HEK293T (cell line): ENCODE measurements around the gene NEDD4.
"Not testable (repeated sequence)": the region's sequence is repeated elsewhere in the genome, so short reads cannot be mapped to it uniquely, and the experiment has no call there.

Experiments
- CTCF ChIA-PET: fragments of 350-600 bp; formaldehyde crosslinking; extraction: SDS; loops from one replicate; lab custom pipeline; 2021; ENCODE audit warnings: antibody characterized with exemption, inconsistent platforms; lab: Yijun Ruan, JAX
- POLR2A ChIA-PET: fragments of 350-600 bp; formaldehyde crosslinking; extraction: SDS; loops from one replicate; lab custom pipeline; 2020; ENCODE audit warnings: antibody characterized with exemption, inconsistent platforms; lab: Yijun Ruan, JAX
- DNase-seq: peaks from one replicate; pipeline ENCODE4 v3.0.0; 2012; ENCODE audit warnings: mixed read lengths; ENCODE audit errors: extremely low spot score
- ARNT ChIP-seq: fragments of 450-650 bp; IDR thresholded peaks from 2 replicates; pipeline ENCODE4 v1.6.1; 2017; ENCODE audit warnings: mild to moderate bottlenecking
- BHLHE40 ChIP-seq: fragments of 450-650 bp; IDR thresholded peaks from 2 replicates; pipeline ENCODE4 v1.6.1; 2016; ENCODE audit warnings: mild to moderate bottlenecking, moderate library complexity, borderline replicate concordance
- CTBP1 ChIP-seq: fragments of 450-650 bp; IDR thresholded peaks from 2 replicates; pipeline ENCODE4 v1.6.1; 2016; ENCODE audit warnings: borderline replicate concordance
- ELF4 ChIP-seq: fragments of 450-650 bp; IDR thresholded peaks from 2 replicates; pipeline ENCODE4 v1.6.1; 2017; ENCODE audit warnings: antibody characterized with exemption
- FOXA1 ChIP-seq: fragments of 450-650 bp; IDR thresholded peaks from 2 replicates; pipeline ENCODE4 v1.6.1; 2016; ENCODE audit warnings: mild to moderate bottlenecking
- FOXK2 ChIP-seq: fragments of 450-650 bp; IDR thresholded peaks from 2 replicates; pipeline ENCODE4 v1.6.1; 2016; ENCODE audit warnings: mild to moderate bottlenecking
- FOXM1 ChIP-seq: fragments of 450-650 bp; IDR thresholded peaks from 2 replicates; pipeline ENCODE4 v1.6.1; 2017; ENCODE audit warnings: mild to moderate bottlenecking, borderline replicate concordance
- HDGF ChIP-seq: fragments of 450-650 bp; IDR thresholded peaks from 2 replicates; pipeline ENCODE4 v1.6.1; 2017; ENCODE audit warnings: antibody characterized with exemption, borderline replicate concordance
- L3MBTL2 ChIP-seq: fragments of 450-650 bp; conservative IDR thresholded peaks from 2 replicates; pipeline ENCODE4 v1.6.1; 2016; ENCODE audit warnings: mild to moderate bottlenecking
- LEF1 ChIP-seq: fragments of 450-650 bp; IDR thresholded peaks from 2 replicates; pipeline ENCODE4 v1.6.1; 2017; ENCODE audit warnings: mild to moderate bottlenecking, borderline replicate concordance
- NFRKB ChIP-seq: fragments of 450-650 bp; IDR thresholded peaks from 2 replicates; pipeline ENCODE4 v1.6.1; 2016; ENCODE audit warnings: mild to moderate bottlenecking, moderate library complexity
- SP1 ChIP-seq: fragments of 450-650 bp; IDR thresholded peaks from 2 replicates; pipeline ENCODE4 v1.6.1; 2017
- SUZ12 ChIP-seq: fragments of 450-650 bp; IDR thresholded peaks from 2 replicates; pipeline ENCODE4 v1.6.1; 2016; ENCODE audit warnings: mild to moderate bottlenecking
- TARDBP ChIP-seq: fragments of 450-650 bp; IDR thresholded peaks from 2 replicates; pipeline ENCODE4 v1.6.1; 2016
- ZNF384 ChIP-seq: fragments of 450-650 bp; IDR thresholded peaks from 2 replicates; pipeline ENCODE4 v1.6.1; 2016
- TF ChIP-seq, protein P1 (sequence below): fragments of 450-650 bp; IDR thresholded peaks from 2 replicates; pipeline ENCODE4 v1.6.1; 2016

NEDD4 gene

DNA sequence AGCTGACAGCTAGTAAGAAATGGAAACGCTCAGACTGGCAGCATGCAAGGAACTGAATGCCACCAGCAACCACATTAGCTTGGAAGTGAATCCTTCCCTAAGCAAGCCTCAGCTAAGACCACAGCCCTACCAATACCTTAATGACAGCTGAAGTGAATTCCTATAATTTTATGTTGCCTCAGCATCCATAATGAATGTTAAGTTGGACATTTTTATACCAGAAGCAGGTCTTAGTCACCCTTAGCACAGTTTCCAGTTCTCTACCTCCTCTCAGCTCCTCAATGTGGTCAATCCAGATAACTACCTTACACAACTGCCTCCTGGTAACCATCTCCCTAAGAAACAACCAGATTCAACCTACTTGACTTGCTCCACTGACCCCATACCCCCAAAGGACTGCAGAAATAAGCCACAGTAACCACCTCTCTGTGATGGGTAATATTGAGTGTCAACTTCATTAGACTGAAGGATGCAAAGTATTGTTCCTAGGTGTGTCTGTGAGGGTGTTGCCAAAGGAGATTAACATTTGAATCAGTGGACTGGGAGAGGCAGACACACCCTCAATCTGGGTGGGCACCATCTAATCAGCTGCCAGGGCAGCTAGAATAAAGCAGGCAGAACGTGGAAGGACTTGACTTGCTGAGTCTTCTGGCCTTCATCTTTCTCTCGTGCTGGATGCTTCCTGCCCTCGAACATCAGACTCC, 33.5 kb downstream of the NEDD4 start:
- ChIA-PET CTCF (no interaction called here), POLR2A (interaction anchor here (1.2 kb wide), 1 partner anchor 34 kb away, joined by 3 read pairs; no protein-coding TSS in a partner anchor)
- no peak for TF ChIP-seq ELF4
- TF ChIP-seq SP1, result no peak
- no peak for TF ChIP-seq ARNT
- no peak for TF ChIP-seq FOXM1
- TF ChIP-seq LEF1, result no peak
- no peak for TF ChIP-seq L3MBTL2
- no peak for DNase-seq

DNA sequence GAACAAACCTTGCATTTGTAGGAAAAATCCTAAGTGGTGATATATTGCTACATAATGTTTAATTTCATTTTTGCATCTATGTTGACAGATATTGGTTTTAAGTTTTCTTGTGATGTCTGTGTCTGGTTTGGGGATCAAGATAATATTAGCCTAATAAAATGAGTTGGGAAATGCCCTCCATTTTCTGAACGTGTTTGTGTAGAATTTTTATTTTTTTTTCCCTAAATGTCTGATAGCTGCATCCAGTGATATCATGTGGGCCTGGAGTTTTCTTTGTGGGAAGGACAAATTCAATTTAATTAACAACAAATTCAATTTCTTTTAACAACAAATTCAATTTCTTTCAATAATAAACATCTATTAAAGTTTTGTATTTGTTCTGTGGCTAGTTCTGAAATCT, 35.1 kb downstream of the NEDD4 start:
- TF ChIP-seq FOXA1 (no peak), TARDBP (no peak), ZNF384 (no peak), CTBP1 (no peak), SUZ12 (no peak), LEF1 (no peak), SP1 (no peak), ARNT (no peak), ELF4 (no peak), L3MBTL2 (no peak), NFRKB (no peak), HDGF (no peak), BHLHE40 (no peak), FOXM1 (no peak), FOXK2 (no peak)
- TF ChIP-seq, protein P1, sequence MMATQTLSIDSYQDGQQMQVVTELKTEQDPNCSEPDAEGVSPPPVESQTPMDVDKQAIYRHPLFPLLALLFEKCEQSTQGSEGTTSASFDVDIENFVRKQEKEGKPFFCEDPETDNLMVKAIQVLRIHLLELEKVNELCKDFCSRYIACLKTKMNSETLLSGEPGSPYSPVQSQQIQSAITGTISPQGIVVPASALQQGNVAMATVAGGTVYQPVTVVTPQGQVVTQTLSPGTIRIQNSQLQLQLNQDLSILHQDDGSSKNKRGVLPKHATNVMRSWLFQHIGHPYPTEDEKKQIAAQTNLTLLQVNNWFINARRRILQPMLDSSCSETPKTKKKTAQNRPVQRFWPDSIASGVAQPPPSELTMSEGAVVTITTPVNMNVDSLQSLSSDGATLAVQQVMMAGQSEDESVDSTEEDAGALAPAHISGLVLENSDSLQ, result no peak
- POLR2A ChIA-PET, result no interaction called here
- CTCF ChIA-PET, result no interaction called here
- DNase-seq, result no peak

DNA sequence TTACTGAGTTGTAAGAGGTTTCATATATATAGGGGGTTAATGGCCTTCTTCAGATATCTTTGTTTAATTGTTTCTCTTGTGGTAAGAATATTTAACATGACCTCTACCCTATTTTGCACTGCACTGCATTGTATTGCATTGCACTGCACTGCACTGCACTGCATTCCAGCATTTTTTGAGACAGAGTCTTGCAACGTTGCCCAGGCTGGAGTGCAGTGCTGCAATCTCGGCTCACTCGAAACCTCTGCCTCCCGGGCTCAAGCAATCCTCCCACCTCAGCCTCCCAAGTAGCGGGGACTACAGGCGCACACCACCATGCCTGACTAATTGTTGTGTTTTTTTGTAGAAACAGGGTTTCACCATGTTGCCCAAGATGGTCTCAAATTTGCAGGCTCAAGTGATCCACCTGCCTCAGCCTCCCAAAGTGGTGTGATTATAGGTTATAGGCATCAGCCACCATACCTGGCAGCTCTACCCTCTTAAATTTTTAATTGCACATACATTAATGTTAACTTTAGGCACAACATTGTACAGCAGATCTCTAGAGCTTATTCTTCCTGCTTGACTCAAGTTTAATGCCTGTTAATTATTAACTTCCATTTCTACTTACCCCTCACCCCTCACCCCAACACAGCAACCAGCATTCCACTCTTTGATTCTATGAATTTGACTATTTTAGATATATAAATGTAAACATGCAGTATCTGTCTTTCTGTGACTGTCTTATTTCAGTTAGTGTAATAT, 38.4 kb downstream of the NEDD4 start:
- ChIA-PET POLR2A (no interaction called here), CTCF (no interaction called here)
- no peak for DNase-seq
- TF ChIP-seq HDGF (no peak), SP1 (no peak), BHLHE40 (no peak), FOXK2 (no peak), FOXM1 (no peak), ZNF384 (no peak), LEF1 (no peak), L3MBTL2 (no peak), ELF4 (no peak), TARDBP (no peak), NFRKB (no peak), CTBP1 (no peak), ARNT (no peak), SUZ12 (no peak)
- TF ChIP-seq, protein P1, result no peak

DNA sequence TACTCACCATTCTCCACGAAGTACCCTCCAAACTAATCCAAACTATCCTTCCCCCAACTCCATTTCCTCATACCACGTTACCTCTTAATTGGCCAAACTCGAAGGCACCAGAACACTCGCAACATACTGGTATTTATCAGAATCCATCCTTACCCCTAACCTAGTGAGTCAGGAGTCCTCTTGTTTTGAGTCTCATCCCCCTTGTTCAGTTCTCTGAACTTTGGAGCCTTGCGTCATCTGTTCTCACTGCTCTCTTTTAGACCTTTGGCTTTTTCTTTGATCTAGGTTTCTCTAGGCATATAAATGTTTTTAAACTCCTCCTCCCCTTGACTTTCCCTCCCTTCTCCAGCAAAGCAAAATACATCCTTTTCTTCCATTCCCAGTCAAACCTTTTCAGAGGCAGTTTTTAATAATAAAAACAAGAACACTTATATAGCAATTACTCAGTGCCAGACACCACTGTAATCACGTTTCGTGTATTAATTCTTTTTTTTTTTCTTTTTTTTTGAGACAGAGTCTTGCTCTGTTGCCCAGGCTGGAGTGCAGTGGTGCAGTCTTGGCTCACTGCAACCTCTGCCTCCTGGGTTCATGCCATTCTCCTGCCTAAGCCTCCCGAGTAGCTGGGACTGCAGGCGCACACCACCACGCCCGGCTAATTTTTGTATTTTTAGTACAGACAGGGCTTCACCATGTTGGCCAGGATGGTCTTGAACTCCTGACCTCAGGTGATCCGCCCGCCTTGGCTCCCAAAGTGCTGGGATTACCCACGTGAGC, 40.7 kb downstream of the NEDD4 start:
- POLR2A ChIA-PET, CTCF ChIA-PET, DNase-seq: not testable (repeated sequence)

DNA sequence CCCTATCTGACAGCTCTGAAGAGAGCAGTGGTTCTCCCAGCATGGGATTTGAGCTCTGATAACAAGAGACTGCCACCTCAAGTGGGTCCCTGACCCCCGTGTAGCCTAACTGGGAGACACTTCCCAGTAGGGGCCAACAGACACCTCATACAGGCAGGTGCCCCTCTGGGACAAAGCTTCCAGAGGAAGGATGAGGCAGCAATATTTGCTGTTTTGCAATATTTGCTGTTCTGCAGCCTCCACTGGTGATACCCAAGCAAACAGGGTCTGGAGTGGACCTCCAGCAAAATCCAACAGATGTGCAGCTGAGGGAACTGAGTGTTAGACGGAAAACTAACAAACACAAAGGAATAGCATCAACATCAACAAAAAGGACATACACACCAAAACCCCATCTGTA, 48.8 kb downstream of the NEDD4 start:
- CTCF ChIA-PET, POLR2A ChIA-PET, DNase-seq: not testable (repeated sequence)

DNA sequence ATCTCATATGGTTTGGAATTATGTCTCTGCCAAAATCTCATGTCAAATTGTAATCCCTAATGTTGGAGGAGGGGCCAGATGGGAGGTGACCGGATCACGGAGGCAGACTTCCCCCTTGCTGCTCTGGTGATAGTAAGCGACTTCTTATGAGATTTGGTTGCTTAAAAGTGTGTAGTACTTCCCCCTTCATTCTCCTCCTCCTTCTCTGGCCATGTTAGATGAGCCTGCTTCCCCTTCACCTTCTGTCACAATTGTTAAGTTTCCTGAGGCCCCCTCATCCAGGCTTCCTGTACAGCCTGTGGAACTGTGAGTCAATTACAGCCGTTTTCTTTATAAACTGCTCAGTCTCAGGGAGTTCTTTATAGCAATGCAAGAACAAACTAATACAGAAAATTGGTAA, 51.1 kb downstream of the NEDD4 start:
- DNase-seq, result no peak
- ChIA-PET CTCF (no interaction called here), POLR2A (no interaction called here)
- TF ChIP-seq BHLHE40 (no peak), NFRKB (no peak)

DNA sequence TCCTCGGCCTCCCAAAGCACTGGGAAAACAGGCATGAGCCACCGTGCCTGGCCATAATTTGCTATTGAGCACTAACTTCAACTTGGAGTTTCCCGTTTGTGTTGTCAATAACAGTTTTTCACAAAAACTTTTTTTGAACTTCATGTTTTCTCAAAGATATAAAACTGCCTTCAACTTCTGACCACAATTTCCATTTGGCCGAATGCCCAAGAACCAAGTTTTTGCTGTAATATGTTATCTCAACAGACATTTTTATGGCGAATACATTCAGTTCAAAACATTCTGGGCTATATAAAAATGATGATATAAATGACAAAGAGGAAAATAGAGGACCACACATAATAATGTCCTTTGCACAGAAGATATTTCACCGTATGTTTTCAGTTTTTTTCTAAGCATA, 56.4 kb downstream of the NEDD4 start:
- CTCF ChIA-PET, result no interaction called here
- TF ChIP-seq ARNT (no peak), CTBP1 (no peak), NFRKB (no peak), FOXM1 (no peak), BHLHE40 (no peak), LEF1 (no peak), TARDBP (no peak), SP1 (no peak), L3MBTL2 (no peak), SUZ12 (no peak), FOXK2 (no peak)
- TF ChIP-seq, protein P1, result no peak
- no peak for DNase-seq
- POLR2A ChIA-PET, result no interaction called here
